Measurements from ENCODE around the gene PFKFB3.
"Not testable (repeated sequence)": the region's sequence is repeated elsewhere in the genome, so short reads cannot be mapped to it uniquely, and the experiment has no call there.

Gene PFKFB3

GRCh38 chr10:6202684-6203330 lies at the start of gene PFKFB3:
PFKFB3 (plus strand) TSS chr10:6202932; CDS start chr10:6203261, 329 bp downstream.
- peak within 1 kb of the TSS; percentile 81 for H3K27ac ChIP-seq
- DNase-seq (ENCODE audit: low read depth, low spot score): peak; percentile 79

DNA sequence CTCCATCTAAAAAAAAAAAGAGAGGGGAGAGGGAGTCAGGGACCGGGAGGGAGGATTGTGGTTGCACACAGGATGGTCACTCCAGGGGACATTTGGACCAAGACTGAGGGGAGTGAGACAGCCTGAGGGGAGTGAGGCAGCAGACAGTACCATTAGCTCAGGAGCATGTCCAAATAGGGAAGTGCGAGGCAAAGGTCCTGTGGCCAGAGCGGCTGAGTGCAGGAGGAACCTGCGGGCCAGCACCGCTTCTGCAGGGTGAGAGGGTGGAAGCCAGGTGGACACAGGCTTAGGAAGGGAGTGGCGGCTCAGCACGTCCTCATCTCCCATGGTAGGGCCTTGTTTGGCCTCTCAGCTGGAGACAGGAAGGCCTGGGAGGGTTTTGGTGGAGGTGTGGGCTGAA lies 48.9 kb upstream of the PFKFB3 start:
- DNase-seq (ENCODE audit: low read depth, low spot score): no peak
- no peak overlapping the region for H3K27ac ChIP-seq

- DNase-seq (ENCODE audit: low read depth, low spot score): no peak
- no peak overlapping the region for H3K27ac ChIP-seq
Observed at GRCh38 chr10:6154566-6154965, 48.2 kb upstream of the PFKFB3 start.

DNA sequence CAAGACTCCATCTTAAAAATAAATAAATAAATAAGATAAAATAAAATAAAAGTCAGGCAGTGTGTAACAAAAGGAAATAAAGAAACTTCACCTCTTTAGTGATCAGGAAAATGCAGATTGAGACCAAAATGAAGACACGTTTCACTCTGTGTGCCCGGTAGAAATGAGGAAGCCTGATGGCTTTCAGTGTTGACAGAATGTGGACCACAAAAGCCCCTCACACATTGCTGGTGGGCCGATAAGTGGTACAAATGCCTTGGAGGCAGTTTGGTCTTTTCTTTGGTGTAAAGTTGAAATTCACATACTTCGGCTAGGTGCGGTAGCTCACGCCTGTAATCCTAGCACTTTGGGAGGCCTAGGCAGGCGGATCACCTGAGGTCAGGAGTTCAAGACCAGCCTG lies 44.5 kb upstream of the PFKFB3 start:
- no peak overlapping the region for H3K27ac ChIP-seq
- no peak for DNase-seq (ENCODE audit: low read depth, low spot score)

DNA sequence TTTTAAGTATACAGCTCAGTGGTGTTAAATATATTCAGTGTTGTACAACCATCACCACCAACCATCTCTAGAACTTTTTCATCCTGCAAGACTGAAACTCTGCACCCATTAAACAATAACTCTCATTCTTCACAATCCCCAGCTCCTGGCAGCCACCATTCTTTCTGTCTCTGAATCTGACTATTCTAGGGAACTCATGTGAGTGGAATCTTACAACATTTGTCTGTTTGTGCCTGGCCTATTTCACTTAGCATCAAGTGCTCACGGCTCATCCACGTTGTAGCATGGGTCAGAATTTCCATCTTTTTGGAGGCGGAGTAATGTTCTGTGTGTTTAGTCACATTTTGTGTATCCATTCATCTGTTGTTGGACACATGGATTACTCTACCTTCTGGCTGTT lies 40.8 kb upstream of the PFKFB3 start:
- H3K27ac ChIP-seq: no peak overlapping the region
- DNase-seq (ENCODE audit: low read depth, low spot score): no peak

- H3K27ac ChIP-seq: no peak overlapping the region
- DNase-seq (ENCODE audit: low read depth, low spot score): no peak
Observed at GRCh38 chr10:6162589-6163356, 40.0 kb upstream of the PFKFB3 start.

DNA sequence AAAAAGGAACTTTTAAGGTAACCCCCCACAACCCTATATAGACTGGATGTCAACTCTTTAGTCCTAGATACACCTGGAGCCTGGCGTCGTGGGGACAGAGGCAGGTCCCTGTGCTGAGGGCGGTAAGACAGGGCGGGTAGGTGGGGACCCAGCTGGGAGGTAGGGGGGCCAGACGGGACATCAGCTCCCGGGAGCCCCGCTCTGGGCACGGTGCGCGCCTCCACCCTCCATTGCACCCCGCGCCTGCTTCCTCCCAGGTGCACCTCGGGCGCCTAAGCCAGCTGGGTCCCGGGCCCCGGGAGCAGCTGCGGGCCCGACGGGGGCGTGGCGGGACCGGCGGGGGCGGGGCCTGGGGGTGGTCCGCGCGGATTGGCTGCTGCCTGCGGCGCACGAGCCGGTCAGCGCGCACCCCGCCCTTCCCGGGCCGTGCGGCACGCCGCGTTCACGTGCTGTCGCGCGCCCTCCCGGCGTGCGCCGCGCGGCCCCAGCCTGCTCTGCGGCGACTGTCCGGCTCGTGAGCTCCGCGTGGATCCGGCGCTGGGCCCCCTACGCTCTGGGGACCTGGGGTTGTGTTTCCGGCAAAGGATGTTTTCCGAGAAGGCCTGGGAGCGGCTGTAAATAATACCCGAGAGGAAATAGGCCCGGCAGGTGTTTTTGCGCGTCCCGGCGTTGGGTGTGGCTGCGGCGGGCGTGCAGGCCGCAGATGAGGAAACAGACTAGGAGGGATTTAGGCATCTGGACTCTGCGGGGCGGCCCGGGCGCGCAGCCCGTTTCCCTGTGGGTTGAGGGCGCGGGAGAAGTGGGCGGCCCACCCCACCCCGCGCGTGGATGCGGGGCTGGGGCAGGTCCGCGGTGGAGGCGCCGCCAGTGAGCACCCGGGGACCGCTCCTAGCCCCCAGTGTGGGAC lies 39.1 kb upstream of the PFKFB3 start:
- no peak for DNase-seq (ENCODE audit: low read depth, low spot score)
- H3K27ac ChIP-seq: peak overlapping the region; percentile 53

DNA sequence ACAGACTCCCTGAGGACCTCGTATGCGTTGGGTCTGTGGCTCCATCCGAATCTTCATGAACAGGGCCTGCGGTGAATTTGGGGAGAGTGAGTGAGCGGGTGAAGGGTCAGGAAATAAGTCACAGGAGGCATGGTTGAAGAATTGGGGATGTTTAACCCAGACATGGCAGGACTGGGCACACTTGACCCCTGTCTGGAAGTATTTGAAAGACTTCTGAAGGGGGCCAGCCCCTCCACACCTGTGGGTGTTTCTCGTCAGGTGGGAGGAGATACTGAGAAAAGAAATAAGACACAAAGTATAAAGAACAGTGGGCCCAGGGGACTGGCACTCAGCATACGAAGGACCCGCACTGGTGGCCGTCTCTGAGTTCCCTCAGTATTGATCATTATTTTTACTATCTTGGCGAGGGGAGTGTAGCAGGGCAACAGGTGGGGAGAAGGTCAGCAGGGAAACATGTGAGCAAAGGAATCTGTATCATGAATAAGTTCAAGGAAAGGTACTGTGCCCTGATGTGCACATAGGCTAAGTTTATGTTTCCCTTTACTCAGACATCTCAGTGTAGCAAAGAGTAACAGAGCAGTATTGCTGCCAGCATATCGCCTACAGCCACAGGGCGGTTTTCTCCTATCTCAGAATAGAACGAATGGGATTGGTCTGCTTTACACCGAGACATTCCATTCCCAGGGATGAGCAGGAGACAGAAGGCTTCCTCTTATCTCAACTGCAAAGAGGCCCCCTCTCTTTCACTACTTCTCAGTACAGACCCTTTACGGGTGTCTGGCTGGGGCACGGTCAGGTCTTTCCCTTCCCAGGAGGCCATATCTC lies 38.2 kb upstream of the PFKFB3 start:
- DNase-seq (ENCODE audit: low read depth, low spot score): no peak
- H3K27ac ChIP-seq: peak overlapping the region; percentile 53

DNA sequence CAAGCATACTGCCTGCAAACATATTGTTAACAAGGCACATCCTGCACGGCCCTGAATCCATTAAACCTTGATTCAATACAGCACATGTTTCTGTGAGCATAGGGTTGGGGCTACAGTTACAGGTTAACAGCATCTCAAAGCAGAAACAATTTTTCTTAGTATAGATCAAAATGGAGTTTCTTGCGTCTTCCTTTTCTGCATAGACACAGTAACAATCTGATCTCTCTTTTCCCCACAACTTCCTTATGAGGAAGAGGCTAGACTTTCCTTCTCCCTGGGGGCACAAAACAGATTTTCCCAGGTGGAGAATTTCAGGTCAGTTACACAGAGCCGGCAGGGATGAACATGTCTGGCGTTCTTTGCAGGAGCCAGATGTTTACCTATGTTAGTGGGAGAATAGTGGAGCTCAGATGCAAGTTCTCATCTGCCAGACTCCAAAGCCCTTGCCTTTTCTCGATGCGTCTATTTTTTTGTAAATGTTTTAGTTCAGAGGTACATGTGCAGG lies 37.5 kb upstream of the PFKFB3 start:
- no peak for DNase-seq (ENCODE audit: low read depth, low spot score)
- no peak overlapping the region for H3K27ac ChIP-seq

DNA sequence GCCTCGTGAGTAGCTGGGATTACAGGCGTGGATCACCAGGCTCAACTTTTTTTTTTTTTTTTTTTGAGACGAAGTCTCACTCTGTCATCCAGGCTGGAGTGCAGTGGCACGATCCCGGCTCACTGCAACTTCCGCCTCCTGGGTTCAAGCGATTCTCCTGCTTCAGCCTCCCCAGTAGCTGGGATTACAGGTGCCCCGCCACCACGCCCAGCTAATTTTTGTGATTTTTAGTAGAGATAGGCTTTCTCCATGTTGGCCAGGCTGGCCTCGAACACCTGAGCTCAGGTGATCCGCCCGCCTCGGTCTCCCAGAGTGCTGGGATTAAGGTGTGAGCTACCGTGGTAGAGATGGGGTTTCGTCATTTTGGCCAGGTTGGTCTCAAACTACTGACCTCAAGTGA lies 36.8 kb upstream of the PFKFB3 start:
- H3K27ac ChIP-seq; DNase-seq (ENCODE audit: low read depth, low spot score): not testable (repeated sequence)

DNA sequence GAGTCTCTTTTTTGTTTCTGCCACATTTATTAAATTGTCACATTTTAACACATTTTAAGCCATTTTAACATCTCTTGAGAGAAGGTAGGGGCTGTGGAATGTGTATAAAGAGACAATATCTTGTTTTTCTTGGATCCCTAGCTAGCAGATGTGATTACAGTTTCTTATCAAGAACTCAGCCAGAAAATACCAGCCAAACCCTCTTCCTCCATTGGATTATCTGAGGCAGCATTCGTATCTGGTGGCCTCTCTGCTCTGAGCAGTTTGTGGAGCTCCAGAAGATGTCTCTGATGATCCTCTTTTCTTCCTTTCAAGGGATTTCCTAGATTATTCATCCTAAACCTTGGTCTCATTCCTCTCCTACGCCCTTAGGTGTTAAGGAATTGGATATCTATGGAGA lies 35.3 kb upstream of the PFKFB3 start:
- H3K27ac ChIP-seq: no peak overlapping the region
- DNase-seq (ENCODE audit: low read depth, low spot score): no peak

DNA sequence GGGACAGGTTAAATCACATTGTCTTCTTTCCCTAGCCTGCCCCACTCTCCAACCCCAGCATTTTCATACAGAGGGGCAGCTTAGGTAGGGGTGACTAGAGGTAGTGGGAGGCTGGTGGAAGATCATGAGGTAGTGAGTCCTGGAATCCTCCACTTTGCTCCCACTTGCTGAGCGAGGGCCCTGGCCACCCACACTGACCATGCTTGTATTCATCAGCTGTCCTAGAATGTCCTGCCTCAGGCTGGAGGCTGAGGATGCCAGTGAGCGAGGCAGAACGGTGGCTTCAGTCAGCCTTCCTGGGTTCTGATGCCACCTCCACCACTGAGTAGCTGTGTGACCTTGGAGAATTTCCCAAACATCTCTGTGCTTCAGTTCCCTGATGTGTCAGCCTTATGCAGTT lies 34.6 kb upstream of the PFKFB3 start:
- H3K27ac ChIP-seq: no peak overlapping the region
- DNase-seq (ENCODE audit: low read depth, low spot score): no peak

GRCh38 chr10:6170638-6171037 lies 32.1 kb upstream of the PFKFB3 start:
- DNase-seq (ENCODE audit: low read depth, low spot score): no peak
- no peak overlapping the region for H3K27ac ChIP-seq

DNA sequence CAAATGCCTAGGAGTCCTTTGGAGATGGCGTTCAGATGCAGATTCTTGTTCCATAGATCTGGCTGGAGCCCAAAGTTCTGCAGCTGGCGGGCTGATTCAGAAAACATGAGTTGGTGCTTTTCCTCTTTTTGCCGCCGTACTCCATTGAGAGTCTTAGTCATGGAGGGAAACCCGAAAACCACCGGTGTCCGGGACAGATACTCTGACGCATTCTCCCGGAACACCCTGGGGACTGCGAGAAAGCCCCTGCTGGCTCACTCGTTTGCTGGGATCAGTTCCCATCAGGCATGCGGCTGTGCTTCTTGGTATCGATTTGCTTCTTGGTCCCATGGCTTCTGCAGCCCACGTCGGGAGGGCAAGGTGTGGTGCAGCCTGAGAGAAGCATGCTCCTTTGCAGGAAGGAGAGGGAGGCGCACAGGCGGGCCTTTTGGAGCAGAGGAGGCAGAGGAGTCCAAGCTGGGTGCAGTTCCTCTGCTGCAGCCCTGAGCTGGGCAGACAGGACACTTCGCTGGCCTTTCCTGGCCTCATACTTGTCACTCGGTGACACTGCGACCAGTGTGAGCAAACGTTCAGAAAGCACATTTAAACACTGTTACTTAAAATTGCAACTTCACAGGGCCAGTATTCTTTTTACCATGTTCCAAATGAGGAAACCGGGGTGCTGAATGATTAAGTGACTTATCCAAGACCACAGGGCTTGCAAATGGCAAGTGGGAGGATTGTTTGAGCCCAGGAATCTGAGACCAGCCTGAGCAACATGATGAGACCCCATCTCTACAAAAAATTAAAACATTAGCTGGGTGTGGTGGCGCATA lies 30.6 kb upstream of the PFKFB3 start:
- DNase-seq (ENCODE audit: low read depth, low spot score): no peak

GRCh38 chr10:6173203-6173602 lies 29.5 kb upstream of the PFKFB3 start:
- DNase-seq (ENCODE audit: low read depth, low spot score): no peak

More for the DNA sequence above, 30.6 kb upstream of the PFKFB3 start:
- H3K27ac ChIP-seq: no peak overlapping the region

DNA sequence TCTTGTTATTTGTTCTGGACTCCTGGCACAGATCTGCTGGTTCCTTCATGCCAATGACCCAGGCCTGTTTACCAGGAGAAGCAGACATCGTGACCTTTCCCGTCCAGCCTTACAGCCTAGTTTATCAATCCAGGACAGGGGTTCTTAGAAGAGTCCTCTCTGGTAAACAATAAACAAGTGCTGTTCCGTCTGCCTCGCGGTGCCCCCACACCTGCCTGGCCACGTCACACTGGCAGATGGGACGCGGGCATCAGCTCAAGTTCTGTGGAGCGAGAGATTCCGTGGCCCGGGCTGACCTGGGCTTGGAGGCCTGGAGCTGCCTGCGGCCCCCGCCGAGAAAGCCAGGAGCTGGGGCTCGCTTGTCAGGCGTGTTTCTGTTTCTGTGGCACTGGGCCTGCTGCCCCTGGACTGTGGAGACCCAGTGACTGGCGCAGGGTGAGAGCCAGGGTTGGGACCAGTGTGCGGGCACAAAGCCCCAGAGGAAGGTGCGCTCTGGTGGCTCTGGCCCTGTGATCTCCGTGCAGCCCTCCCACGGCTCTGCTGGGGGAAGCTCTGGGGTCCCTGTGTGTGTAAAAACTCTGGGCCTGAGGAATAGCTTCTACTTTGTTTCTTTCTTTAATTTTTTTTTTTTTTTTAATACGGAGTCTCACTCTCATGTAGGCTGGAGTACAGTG lies 28.4 kb upstream of the PFKFB3 start:
- no peak for DNase-seq (ENCODE audit: low read depth, low spot score)

More at GRCh38 chr10:6173203-6173602, 29.5 kb upstream of the PFKFB3 start:
- H3K27ac ChIP-seq: no peak overlapping the region

GRCh38 chr10:6175329-6176055 lies 27.2 kb upstream of the PFKFB3 start:
- no peak overlapping the region for H3K27ac ChIP-seq
- no peak for DNase-seq (ENCODE audit: low read depth, low spot score)

More for the DNA sequence above, 28.4 kb upstream of the PFKFB3 start:
- H3K27ac ChIP-seq: no peak overlapping the region
